Measurements from ENCODE around the gene RFTN2. TPM values are rescaled to one million over a fixed set of nuclear protein-coding genes. Genes with fewer than 3 reads are reported as not detected.

RFTN2 gene
- total and polyA plus RNA-seq, 2 of the 13 experiments (the other 11 are each of a cell fraction or from before 2014, with no cell fraction given), result not detected

- TF ChIP-seq ZBTB33 (CRISPR knock-in tag; IDR thresholded peaks at IDR 0.05) (no peak), MXI1 (IDR thresholded peaks at IDR 0.05; ENCODE audit: borderline replicate concordance, low read depth, low read length) (no peak), ZNF563 (CRISPR knock-in tag; IDR thresholded peaks at IDR 0.05) (no peak)
Measured at GRCh38 chr2:197576631-197577030, 98.8 kb downstream of the RFTN2 start (continued).

GRCh38 chr2:197575987-197576386, 99.4 kb downstream of the RFTN2 start:
- ChIA-PET POLR2A (interaction anchor here (0.6 to 1.6 kb wide), 4 partner anchors 55 to 141 kb away, joined by 3 to 7 read pairs (median 3); partner anchors contain the start of genes HSPD1, HSPE1 and SF3B1), CTCF (ENCODE audit: low intra/inter-chr PET ratio, low total read pairs) (no interaction called here)
- 74% methylated on average over 2 of the region's 2 CpGs for WGBS (ENCODE audit: low lambda C conversion rate)
- BruUV-seq (replicated peaks), result no TSS peak
- intact Hi-C loops (cut with micrococcal nuclease; ENCODE audit: unreplicated experiment), result no loop called here
- no peak overlapping the region for H3K27ac ChIP-seq (ENCODE audit: extremely low read length, insufficient read depth, low read length)
- DNase-seq (ENCODE audit: low spot score) (no peak), ATAC-seq (peak; percentile 32; the same call in 1 of the 3 replicates), FAIRE-seq (no peak)
- H3K9ac ChIP-seq (ENCODE audit: insufficient read depth, low read depth, low read length), result no peak overlapping the region
- in situ Hi-C loops (cut with HindIII; ENCODE audit: extremely low pct_ligation_motif_present, low pct_unique_long_range_greater_than_20kb), result no loop called here
- peaks cover 26% of the 10 kb centered on the region for H3K9me3 ChIP-seq (ENCODE audit: low read length)
- no peak overlapping the region for H2AFZ ChIP-seq (ENCODE audit: low read length)
- no peaks in the 10 kb centered on the region for H3K79me2 ChIP-seq (ENCODE audit: insufficient read depth, low read length)
- H3K36me3 ChIP-seq (replicated peaks in 1 of 2; ENCODE audit: control insufficient read depth in 1 of 2, insufficient read depth in 2 of 2, low read length in 2 of 2), result no peaks in the 10 kb centered on the region
- peaks cover 23% of the 10 kb centered on the region for H3K4me1 ChIP-seq (ENCODE audit: insufficient read depth, low read length)
- H3K4me2 ChIP-seq (ENCODE audit: low read depth, low read length), result no peak overlapping the region
- TF ChIP-seq AHR (CRISPR knock-in tag; IDR thresholded peaks at IDR 0.05), result no peak
- no peak for TF ChIP-seq SOX6 (IDR thresholded peaks at IDR 0.05)
- no peak for TF ChIP-seq SOX6 (CRISPR knock-in tag; IDR thresholded peaks at IDR 0.05)
- TF ChIP-seq MAFF (IDR thresholded peaks at IDR 0.05; ENCODE audit: low read depth, low read length), result 0 out of 2 replicates have a peak, but pooled peaks have one; percentile 15
- TF ChIP-seq MAFK (conservative IDR thresholded peaks at IDR 0.05 in 1 of 2, IDR thresholded peaks at IDR 0.05 in 1 of 2; ENCODE audit: low read length in 2 of 2), result 0 out of 4 replicates have a peak, but pooled peaks of 1 of the 2 experiments have one; percentile 26
- H4K20me1 ChIP-seq (ENCODE audit: insufficient read depth, low read length), result no peaks in the 10 kb centered on the region
- peaks cover 0 to 28% of the 10 kb centered on the region in 2 experiments; a peak in 3 of 5 replicates for H3K27me3 ChIP-seq (ENCODE audit: control insufficient read depth in 1 of 2, insufficient read depth in 2 of 2, low read length in 2 of 2)
- no peak overlapping the region for H3K4me3 ChIP-seq (replicated peaks in 1 of 3; ENCODE audit: insufficient read depth in 1 of 3, low read depth in 2 of 3, low read length in 3 of 3)

All from HepG2 (cell line).